Spleen (tissue), 7 donors: Measurements from ENCODE around the gene L1CAM.

Source experiments
- CTCF ChIP-seq, 11 experiments: fragments of 200-600 bp in 7 of 11; fragments of 450-650 bp in 4 of 11; sonication (generic) in 4 of 11; IDR thresholded peaks in 8 of 11; conservative IDR thresholded peaks in 3 of 11; 1 replicate in 7 of 11; 2 replicates in 4 of 11; pipeline versions ENCODE4 v1.4.0 to v1.8.0; 2016 to 2021; ENCODE audit warnings: antibody characterized with exemption in 11 of 11, inconsistent platforms in 4 of 11, mild to moderate bottlenecking in 1 of 11
- POLR2A ChIP-seq, 3 donors: fragments of 450-650 bp; IDR thresholded peaks; one replicate each; pipeline ENCODE4 v1.5.1; 2017; ENCODE audit warnings: antibody characterized with exemption in 3 of 3, mild to moderate bottlenecking in 1 of 3
- POLR2AphosphoS5 ChIP-seq, 3 donors: sonication (generic); formaldehyde crosslinking; IDR thresholded peaks; one replicate each; pipeline ENCODE4 v1.5.1; 2017; ENCODE audit warnings: antibody characterized with exemption in 3 of 3
- donor health status: DM: no; HTN: no; CAD: no; lungs with moderate emphysema.
- donor health status: DM: no; HTN: no; CAD: no.
- donor health status: DM: no; HTN: no; CAD: no.

GRCh38 chrX:153882086-153882498, 3.9 kb downstream of the L1CAM start:
- TF ChIP-seq POLR2AphosphoS5 (IDR thresholded peaks at IDR 0.05) (no peak), CTCF (IDR thresholded peaks at IDR 0.05 in 8 of 11, conservative IDR thresholded peaks at IDR 0.05 in 3 of 11) (no peak), POLR2A (IDR thresholded peaks at IDR 0.05) (no peak)
